CD4-positive, alpha-beta memory T cell (primary cell): Measurements from ENCODE around the gene TMC2. TPM values are rescaled to one million over a fixed set of nuclear protein-coding genes. Genes with fewer than 3 reads are reported as not detected.

Experiments used
- CTCF ChIA-PET: fragments of 350-600 bp; sonication (Branson Sonifier 250); formaldehyde crosslinking; loops from one replicate; lab custom pipeline; 2021; ENCODE audit warnings: inconsistent platforms; ENCODE audit not compliant: partially characterized antibody; lab: Charles Lee
- POLR2A ChIA-PET: fragments of 350-600 bp; sonication (Branson Sonifier 250); formaldehyde crosslinking; loops from one replicate; lab custom pipeline; 2021; ENCODE audit not compliant: partially characterized antibody; lab: Charles Lee
- DNase-seq, 5 donors: peaks; one replicate each; pipeline versions ENCODE4 v3.0.0 to v3.0.0-alpha.2; 2020 to 2022; ENCODE audit warnings: mixed read lengths in 1 of 5
- H3K27ac ChIP-seq: one replicate; pipeline ENCODE4 v1.7.0; 2013; ENCODE audit warnings: low read depth, low read length
- H3K27me3 ChIP-seq: 2 replicates; pipeline ENCODE4 v1.7.0; 2013; ENCODE audit warnings: mild to moderate bottlenecking, low read length, moderate library complexity; ENCODE audit not compliant: insufficient read depth
- H3K36me3 ChIP-seq: 2 replicates; pipeline ENCODE4 v1.7.0; 2013; ENCODE audit warnings: mild to moderate bottlenecking, low read length, moderate library complexity; ENCODE audit not compliant: insufficient read depth
- H3K4me1 ChIP-seq: 2 replicates; pipeline ENCODE4 v1.7.0; 2013; ENCODE audit warnings: mild to moderate bottlenecking, low read length, moderate library complexity; ENCODE audit not compliant: insufficient read depth
- H3K4me3 ChIP-seq, 2 donors: one replicate each; pipeline ENCODE4 v1.7.0; 2013; ENCODE audit warnings: low read length in 2 of 2, mild to moderate bottlenecking in 1 of 2
- H3K9me3 ChIP-seq, 2 donors: one replicate each; pipeline ENCODE4 v1.7.0; 2013; ENCODE audit warnings: low read length in 2 of 2, control low read depth in 1 of 2; ENCODE audit not compliant: control insufficient read depth in 1 of 2
- H3K27ac Mint-ChIP-seq, 7 donors: one replicate each; pipeline ENCODE4 v1.8.0; 2020 to 2021; ENCODE audit warnings: mixed read lengths in 7 of 7, mild to moderate bottlenecking in 6 of 7, inconsistent platforms in 3 of 7, moderate library complexity in 3 of 7
- H3K27me3 Mint-ChIP-seq, 2 donors: one replicate each; pipeline ENCODE4 v1.8.0; 2020 to 2021; ENCODE audit warnings: mixed read lengths in 2 of 2
- H3K36me3 Mint-ChIP-seq, 2 donors: one replicate each; pipeline ENCODE4 v1.8.0; 2020 to 2021; ENCODE audit warnings: mixed read lengths in 2 of 2, inconsistent platforms in 1 of 2, mild to moderate bottlenecking in 1 of 2
- H3K4me1 Mint-ChIP-seq, 4 donors: one replicate each; pipeline ENCODE4 v1.8.0; 2020 to 2021; ENCODE audit warnings: mixed read lengths in 4 of 4, mild to moderate bottlenecking in 1 of 4
- H3K4me3 Mint-ChIP-seq, 8 donors: one replicate each; pipeline ENCODE4 v1.8.0; 2020 to 2021; ENCODE audit warnings: mixed read lengths in 8 of 8, mild to moderate bottlenecking in 7 of 8, moderate library complexity in 6 of 8, inconsistent platforms in 3 of 8
- H3K9me3 Mint-ChIP-seq, 8 donors: one replicate each; pipeline ENCODE4 v1.8.0; 2020 to 2021; ENCODE audit warnings: mixed read lengths in 8 of 8, mild to moderate bottlenecking in 5 of 8, inconsistent platforms in 3 of 8, moderate library complexity in 1 of 8
- intact Hi-C: fragments of 100-400 bp; cut with micrococcal nuclease; formaldehyde crosslinking; loops from one replicate; pipeline ENCODE4 v1.15.1; 2023
- polyA plus RNA-seq, 2 donors: library from polyadenylated mRNA; unstranded; fragments of 300-500 nt; fragmentation: Illumina TruSeq; gene quantifications; one replicate each; pipeline ENCODE4 v1.2.3, GENCODE V29; 2021
- total RNA-seq, 2 experiments: library from RNA; stranded (reverse); gene quantifications; one replicate each; pipeline ENCODE4 v1.2.3, GENCODE V29; 2021

The TMC2 gene
- total and polyA plus RNA-seq, 4 experiments from 2014 or later: not detected

GRCh38 chr20:2576317-2576727 is 39.9 kb downstream of the TMC2 start:
- Mint-ChIP-seq H3K27me3 (peaks cover 24 to 35% of the 10 kb centered on the region in 2 donors), H3K9me3 (peaks cover 0 to 1% (median 0%) of the 10 kb centered on the region in 8 donors), H3K4me3 (no peak overlapping the region), H3K27ac (no peak overlapping the region), H3K36me3 (no peaks in the 10 kb centered on the region), H3K4me1 (no peaks in the 10 kb centered on the region)
- H3K4me1 ChIP-seq: no peaks in the 10 kb centered on the region
- H3K27ac ChIP-seq: no peak overlapping the region
- no peak overlapping the region for H3K4me3 ChIP-seq
- H3K36me3 ChIP-seq: no peaks in the 10 kb centered on the region
- POLR2A ChIA-PET: no interaction called here
- DNase-seq: no peak
- no peaks in the 10 kb centered on the region for H3K9me3 ChIP-seq
- peaks cover 14% of the 10 kb centered on the region for H3K27me3 ChIP-seq
- CTCF ChIA-PET: no interaction called here
- intact Hi-C loops: no loop called here

- no peaks in the 10 kb centered on the region for H3K36me3 Mint-ChIP-seq
- peaks cover 14% of the 10 kb centered on the region for H3K27me3 ChIP-seq
- H3K4me3 ChIP-seq: no peak overlapping the region
- no peaks in the 10 kb centered on the region for H3K4me1 Mint-ChIP-seq
- H3K4me1 ChIP-seq: no peaks in the 10 kb centered on the region
- ChIA-PET CTCF (no interaction called here), POLR2A (no interaction called here)
- H3K36me3 ChIP-seq: no peaks in the 10 kb centered on the region
- H3K27ac ChIP-seq: no peak overlapping the region
- H3K9me3 ChIP-seq: no peaks in the 10 kb centered on the region
- no peak overlapping the region for H3K4me3 Mint-ChIP-seq
- H3K27me3 Mint-ChIP-seq: peaks cover 32 to 39% of the 10 kb centered on the region in 2 donors
- no peak overlapping the region for H3K27ac Mint-ChIP-seq
- DNase-seq: no peak
- intact Hi-C loops: no loop called here
- H3K9me3 Mint-ChIP-seq: peaks cover 0 to 1% (median 0%) of the 10 kb centered on the region in 8 donors
Measured at GRCh38 chr20:2578475-2579192, 42.3 kb downstream of the TMC2 start.

- Mint-ChIP-seq H3K4me3 (no peak overlapping the region), H3K27me3 (peaks cover 15 to 21% of the 10 kb centered on the region in 2 donors), H3K4me1 (no peaks in the 10 kb centered on the region), H3K9me3 (no peaks in the 10 kb centered on the region), H3K27ac (no peak overlapping the region), H3K36me3 (no peaks in the 10 kb centered on the region)
- Histone ChIP-seq H3K27ac (no peak overlapping the region), H3K36me3 (no peaks in the 10 kb centered on the region), H3K27me3 (no peaks in the 10 kb centered on the region), H3K4me3 (no peak overlapping the region), H3K4me1 (no peaks in the 10 kb centered on the region), H3K9me3 (no peaks in the 10 kb centered on the region)
- ChIA-PET POLR2A (no interaction called here), CTCF (no interaction called here)
- intact Hi-C loops: no loop called here
- no peak for DNase-seq
Measured at GRCh38 chr20:2585811-2586210, 49.4 kb downstream of the TMC2 start.

- Histone ChIP-seq H3K4me1 (no peaks in the 10 kb centered on the region), H3K36me3 (no peaks in the 10 kb centered on the region), H3K9me3 (no peaks in the 10 kb centered on the region), H3K27ac (no peak overlapping the region), H3K4me3 (no peak overlapping the region), H3K27me3 (peaks cover 4% of the 10 kb centered on the region)
- Mint-ChIP-seq H3K9me3 (no peaks in the 10 kb centered on the region), H3K4me3 (no peak overlapping the region), H3K27ac (no peak overlapping the region), H3K36me3 (no peaks in the 10 kb centered on the region), H3K27me3 (peaks cover 17 to 34% of the 10 kb centered on the region in 2 donors), H3K4me1 (no peaks in the 10 kb centered on the region)
- DNase-seq: no peak
- POLR2A ChIA-PET: no interaction called here
- intact Hi-C loops: no loop called here
- CTCF ChIA-PET: no interaction called here
Measured at GRCh38 chr20:2593756-2594155, 57.4 kb downstream of the TMC2 start.

GRCh38 chr20:2595076-2595475 is 58.7 kb downstream of the TMC2 start:
- Histone ChIP-seq H3K27ac (no peak overlapping the region), H3K4me3 (no peak overlapping the region), H3K4me1 (no peaks in the 10 kb centered on the region), H3K9me3 (no peaks in the 10 kb centered on the region), H3K36me3 (no peaks in the 10 kb centered on the region), H3K27me3 (peaks cover 4% of the 10 kb centered on the region)
- Mint-ChIP-seq H3K4me3 (no peak overlapping the region), H3K27ac (no peak overlapping the region), H3K4me1 (no peaks in the 10 kb centered on the region), H3K9me3 (no peaks in the 10 kb centered on the region), H3K36me3 (no peaks in the 10 kb centered on the region), H3K27me3 (peaks cover 19 to 34% of the 10 kb centered on the region in 2 donors)
- intact Hi-C loops: no loop called here
- ChIA-PET CTCF (no interaction called here), POLR2A (no interaction called here)
- no peak for DNase-seq

- no peak for DNase-seq
- Histone ChIP-seq H3K9me3 (no peaks in the 10 kb centered on the region), H3K4me1 (no peaks in the 10 kb centered on the region), H3K36me3 (no peaks in the 10 kb centered on the region), H3K4me3 (no peak overlapping the region), H3K27ac (no peak overlapping the region), H3K27me3 (peaks cover 4% of the 10 kb centered on the region)
- H3K9me3 Mint-ChIP-seq: no peaks in the 10 kb centered on the region
- intact Hi-C loops: no loop called here
- no peaks in the 10 kb centered on the region for H3K36me3 Mint-ChIP-seq
- no peak overlapping the region for H3K27ac Mint-ChIP-seq
- H3K4me3 Mint-ChIP-seq: no peak overlapping the region
- peaks cover 15 to 32% of the 10 kb centered on the region in 2 donors for H3K27me3 Mint-ChIP-seq
- ChIA-PET POLR2A (no interaction called here), CTCF (interaction anchor here (1.1 kb wide), 1 partner anchor 15 kb away, joined by 3 read pairs; no protein-coding TSS in a partner anchor)
- H3K4me1 Mint-ChIP-seq: no peaks in the 10 kb centered on the region
Measured at GRCh38 chr20:2596673-2597279, 60.4 kb downstream of the TMC2 start.

GRCh38 chr20:2599288-2600006 is 63.1 kb downstream of the TMC2 start:
- Mint-ChIP-seq H3K27ac (no peak overlapping the region), H3K4me3 (no peak overlapping the region), H3K4me1 (no peaks in the 10 kb centered on the region), H3K9me3 (peaks cover 0 to under 1% (median 0%) of the 10 kb centered on the region in 8 donors), H3K36me3 (no peaks in the 10 kb centered on the region), H3K27me3 (peaks cover 8 to 17% of the 10 kb centered on the region in 2 donors)
- H3K27ac ChIP-seq: no peak overlapping the region
- intact Hi-C loops: no loop called here
- H3K27me3 ChIP-seq: no peaks in the 10 kb centered on the region
- POLR2A ChIA-PET: no interaction called here
- CTCF ChIA-PET: no interaction called here
- DNase-seq: no peak
- H3K4me3 ChIP-seq: no peak overlapping the region
- no peaks in the 10 kb centered on the region for H3K9me3 ChIP-seq
- H3K36me3 ChIP-seq: no peaks in the 10 kb centered on the region
- no peaks in the 10 kb centered on the region for H3K4me1 ChIP-seq
